Adipocyte (in vitro differentiated cells): ENCODE measurements around the gene PGS1.
A peak's percentile ranks its signal among the peaks of the same experiment; 100 is the strongest.

ENCODE experiments used
- DNase-seq: peaks from one replicate; pipeline ENCODE4 v3.0.0-alpha.2; 2015; ENCODE audit warnings: low read depth
- H3K27me3 ChIP-seq: replicated peaks from 2 replicates; pipeline ENCODE4 v1.7.0; 2013; ENCODE audit warnings: mild to moderate bottlenecking, low read length, moderate library complexity; ENCODE audit not compliant: control insufficient read depth, insufficient read depth
- H3K36me3 ChIP-seq: 2 replicates; pipeline ENCODE4 v1.7.0; 2013; ENCODE audit warnings: low read length, mild to moderate bottlenecking, moderate library complexity; ENCODE audit not compliant: control insufficient read depth, insufficient read depth, severe bottlenecking
- H3K4me1 ChIP-seq: 2 replicates; pipeline ENCODE4 v1.7.0; 2013; ENCODE audit warnings: mild to moderate bottlenecking, low read length, moderate library complexity; ENCODE audit not compliant: control insufficient read depth, insufficient read depth
- H3K4me3 ChIP-seq: 2 replicates; pipeline ENCODE4 v1.7.0; 2013; ENCODE audit warnings: mild to moderate bottlenecking, low read length, moderate library complexity
- H3K9ac ChIP-seq: 2 replicates; pipeline ENCODE4 v1.7.0; 2013; ENCODE audit warnings: mild to moderate bottlenecking, low read length, moderate library complexity
- H3K9me3 ChIP-seq: 2 replicates; pipeline ENCODE4 v1.7.0; 2013; ENCODE audit warnings: mild to moderate bottlenecking, low read length, moderate library complexity; ENCODE audit not compliant: control insufficient read depth

The PGS1 gene

GRCh38 chr17:78341559-78342448 lies 36.6 kb upstream of the PGS1 start:
- peak overlapping the region; percentile 69 for H3K4me3 ChIP-seq
- H3K27me3 ChIP-seq = no peaks in the 10 kb centered on the region
- DNase-seq = peak; percentile 93
- H3K9ac ChIP-seq = peak overlapping the region; percentile 86
- no peaks in the 10 kb centered on the region for H3K36me3 ChIP-seq
- H3K4me1 ChIP-seq = peaks cover 45% of the 10 kb centered on the region
- H3K9me3 ChIP-seq = no peaks in the 10 kb centered on the region

GRCh38 chr17:78342449-78343186 lies 35.8 kb upstream of the PGS1 start:
- Histone ChIP-seq H3K27me3 (no peaks in the 10 kb centered on the region), H3K4me3 (peak overlapping the region; percentile 69), H3K36me3 (no peaks in the 10 kb centered on the region), H3K9me3 (no peaks in the 10 kb centered on the region), H3K4me1 (peaks cover 37% of the 10 kb centered on the region), H3K9ac (peak overlapping the region; percentile 86)
- peak; percentile 90 for DNase-seq

GRCh38 chr17:78343187-78343542 lies 35.3 kb upstream of the PGS1 start:
- no peaks in the 10 kb centered on the region for H3K9me3 ChIP-seq
- peak overlapping the region; percentile 69 for H3K4me3 ChIP-seq
- no peaks in the 10 kb centered on the region for H3K27me3 ChIP-seq
- DNase-seq = peak; percentile 93
- H3K4me1 ChIP-seq = peaks cover 31% of the 10 kb centered on the region
- peak overlapping the region; percentile 86 for H3K9ac ChIP-seq
- no peaks in the 10 kb centered on the region for H3K36me3 ChIP-seq

GRCh38 chr17:78343543-78344201 lies 34.8 kb upstream of the PGS1 start:
- Histone ChIP-seq H3K4me1 (peaks cover 30% of the 10 kb centered on the region), H3K9ac (peak overlapping the region; percentile 86), H3K4me3 (peak overlapping the region; percentile 69), H3K27me3 (no peaks in the 10 kb centered on the region), H3K9me3 (no peaks in the 10 kb centered on the region), H3K36me3 (no peaks in the 10 kb centered on the region)
- DNase-seq = no peak

GRCh38 chr17:78344666-78345065 lies 33.8 kb upstream of the PGS1 start:
- no peak for DNase-seq
- H3K4me1 ChIP-seq = peaks cover 29% of the 10 kb centered on the region
- no peaks in the 10 kb centered on the region for H3K9me3 ChIP-seq
- H3K9ac ChIP-seq = no peak overlapping the region
- H3K36me3 ChIP-seq = no peaks in the 10 kb centered on the region
- no peaks in the 10 kb centered on the region for H3K27me3 ChIP-seq
- H3K4me3 ChIP-seq = no peak overlapping the region

- no peaks in the 10 kb centered on the region for H3K36me3 ChIP-seq
- H3K9me3 ChIP-seq = no peaks in the 10 kb centered on the region
- H3K4me3 ChIP-seq = no peak overlapping the region
- H3K4me1 ChIP-seq = peaks cover 34% of the 10 kb centered on the region
- no peaks in the 10 kb centered on the region for H3K27me3 ChIP-seq
- no peak for DNase-seq
- no peak overlapping the region for H3K9ac ChIP-seq
Measured at GRCh38 chr17:78345172-78345571, 33.3 kb upstream of the PGS1 start.

- no peak for DNase-seq
- H3K4me1 ChIP-seq = peaks cover 40% of the 10 kb centered on the region
- no peaks in the 10 kb centered on the region for H3K36me3 ChIP-seq
- no peaks in the 10 kb centered on the region for H3K27me3 ChIP-seq
- H3K9me3 ChIP-seq = no peaks in the 10 kb centered on the region
- H3K9ac ChIP-seq = no peak overlapping the region
- H3K4me3 ChIP-seq = no peak overlapping the region
Measured at GRCh38 chr17:78345791-78346494, 32.5 kb upstream of the PGS1 start.

GRCh38 chr17:78346605-78347250 lies 31.7 kb upstream of the PGS1 start:
- no peak overlapping the region for H3K4me3 ChIP-seq
- H3K9ac ChIP-seq = no peak overlapping the region
- H3K27me3 ChIP-seq = no peaks in the 10 kb centered on the region
- no peaks in the 10 kb centered on the region for H3K36me3 ChIP-seq
- DNase-seq = no peak
- H3K9me3 ChIP-seq = no peaks in the 10 kb centered on the region
- peaks cover 45% of the 10 kb centered on the region for H3K4me1 ChIP-seq

- no peaks in the 10 kb centered on the region for H3K36me3 ChIP-seq
- no peaks in the 10 kb centered on the region for H3K27me3 ChIP-seq
- H3K4me3 ChIP-seq = no peak overlapping the region
- H3K9me3 ChIP-seq = no peaks in the 10 kb centered on the region
- DNase-seq = no peak
- H3K4me1 ChIP-seq = peaks cover 49% of the 10 kb centered on the region
- H3K9ac ChIP-seq = no peak overlapping the region
Measured at GRCh38 chr17:78347453-78347852, 31.0 kb upstream of the PGS1 start.

- H3K4me3 ChIP-seq = no peak overlapping the region
- no peaks in the 10 kb centered on the region for H3K36me3 ChIP-seq
- no peak overlapping the region for H3K9ac ChIP-seq
- H3K27me3 ChIP-seq = no peaks in the 10 kb centered on the region
- peaks cover 43% of the 10 kb centered on the region for H3K4me1 ChIP-seq
- no peaks in the 10 kb centered on the region for H3K9me3 ChIP-seq
- no peak for DNase-seq
Measured at GRCh38 chr17:78348055-78348770, 30.2 kb upstream of the PGS1 start.
